K562 (cell line): ENCODE results near the gene TBCEL. TPM values are rescaled to one million over a fixed set of nuclear protein-coding genes. Genes with fewer than 3 reads are reported as not detected.

Source experiments
- ATAC-seq: fragments of 200-7000 bp; cut with Tn5 transposase; 3 replicates; pipeline ENCODE4 v1.9.1; 2020; ENCODE audit warnings: moderate library complexity
- BruUV-seq: library from RNA; stranded (reverse); fragments of 400-500 nt; replicated peaks from 2 replicates; lab custom pipeline; 2021; lab: Mats Ljungman, UMichigan
- CTCF ChIA-PET: fragments of 300-600 bp; formaldehyde crosslinking; extraction: SDS; loops from one replicate; lab custom pipeline; 2021; ENCODE audit warnings: low intra/inter-chr PET ratio; lab: Yijun Ruan, JAX
- POLR2A ChIA-PET: fragments of 300-600, 350-650 bp; sonication (Branson Sonifier 250); formaldehyde crosslinking; extraction: SDS; loops from one replicate; lab custom pipeline; 2021; ENCODE audit warnings: antibody characterized with exemption, inconsistent platforms; lab: Yijun Ruan, JAX
- DNase-seq, 4 experiments: peaks; one replicate each; pipeline versions ENCODE4 v3.0.0 to v3.0.0-alpha.2; 2011 to 2018; ENCODE audit warnings: low spot score in 3 of 4, mixed read lengths in 3 of 4; ENCODE audit errors: extremely low read depth in 1 of 4
- FAIRE-seq: peaks from 2 replicates; lab custom pipeline; 2011; peaks lifted over from hg19 to GRCh38; lab: Jason Lieb, UNC
- H2AFZ ChIP-seq: 2 replicates; pipeline ENCODE4 v1.6.0; 2011; ENCODE audit warnings: low read depth, low read length, control low read depth, inconsistent platforms
- H3K27ac ChIP-seq: fragments of 200-600 bp; 3 replicates; pipeline ENCODE4 v1.8.0; 2011; ENCODE audit warnings: low read depth, mild to moderate bottlenecking, control low read depth, inconsistent platforms, low read length, moderate library complexity, mixed read lengths; ENCODE audit errors: extremely low read depth
- H3K27me3 ChIP-seq, 2 experiments: fragments of 300-600 bp in 1 of 2; 2 replicates in 1 of 2; 3 replicates in 1 of 2; pipeline versions ENCODE4 v1.6.0 to v1.8.0; 2011; ENCODE audit warnings: inconsistent platforms in 2 of 2, low read length in 2 of 2, mild to moderate bottlenecking in 1 of 2, mixed read lengths in 1 of 2, moderate library complexity in 1 of 2; ENCODE audit not compliant: control insufficient read depth in 2 of 2, insufficient read depth in 2 of 2
- H3K36me3 ChIP-seq: fragments of 300-600 bp; 3 replicates; pipeline ENCODE4 v1.8.0; 2011; ENCODE audit warnings: mild to moderate bottlenecking, low read length, inconsistent platforms; ENCODE audit not compliant: control insufficient read depth, insufficient read depth
- H3K4me1 ChIP-seq, 2 experiments: fragments of 200-600 bp in 1 of 2; replicated peaks in 1 of 2; 2 replicates in 1 of 2; 3 replicates in 1 of 2; pipeline versions ENCODE4 v1.5.1 to v1.8.0; 2011; ENCODE audit warnings: inconsistent platforms in 2 of 2, low read length in 2 of 2, mild to moderate bottlenecking in 1 of 2, mixed read lengths in 1 of 2, moderate library complexity in 1 of 2; ENCODE audit not compliant: control insufficient read depth in 2 of 2, insufficient read depth in 2 of 2
- H3K4me2 ChIP-seq: 2 replicates; pipeline ENCODE4 v1.6.1; 2011; ENCODE audit warnings: low read length, control low read depth, inconsistent platforms, mixed read lengths; ENCODE audit not compliant: insufficient read depth
- H3K4me3 ChIP-seq: fragments of 200-600 bp; sonication (generic), shearing (Covaris generic); 2 replicates; pipeline ENCODE4 v1.5.1; 2016; ENCODE audit warnings: control low read depth, inconsistent platforms
- H3K79me2 ChIP-seq: fragments of 200-600 bp; 3 replicates; pipeline ENCODE4 v1.8.0; 2011; ENCODE audit warnings: low read length, inconsistent platforms; ENCODE audit not compliant: control insufficient read depth, insufficient read depth
- H3K9ac ChIP-seq, 2 experiments: 2 replicates each; pipeline versions ENCODE4 v1.6.0 to v1.6.1; 2011; ENCODE audit warnings: low read depth in 2 of 2, low read length in 2 of 2, control low read depth in 1 of 2, inconsistent platforms in 1 of 2, mild to moderate bottlenecking in 1 of 2, mixed read lengths in 1 of 2; ENCODE audit not compliant: insufficient read depth in 1 of 2
- H3K9me1 ChIP-seq: one replicate; pipeline ENCODE4 v1.6.0; 2011; ENCODE audit warnings: inconsistent platforms, mild to moderate bottlenecking, low read length, moderate library complexity; ENCODE audit not compliant: control insufficient read depth, insufficient read depth
- H3K9me3 ChIP-seq: replicated peaks from 2 replicates; pipeline ENCODE4 v1.5.1; 2011; ENCODE audit warnings: low read depth, low read length, inconsistent platforms; ENCODE audit not compliant: control insufficient read depth, insufficient read depth
- H4K20me1 ChIP-seq: replicated peaks from 2 replicates; pipeline ENCODE4 v1.6.1; 2011; ENCODE audit warnings: low read length, inconsistent platforms, mixed read lengths; ENCODE audit not compliant: control insufficient read depth, insufficient read depth
- FOXP1 ChIP-seq: sonication (generic); formaldehyde crosslinking; IDR thresholded peaks from 2 replicates; pipeline ENCODE4 v1.8.0; 2022; ENCODE audit warnings: mild to moderate bottlenecking, missing genetic modification reagents
- KDM2B ChIP-seq: fragments of 250-450 bp; sonication (Bioruptor Pico); IDR thresholded peaks from 2 replicates; pipeline ENCODE4 v1.8.0; 2021; ENCODE audit warnings: mild to moderate bottlenecking, moderate library complexity
- MAFG ChIP-seq: fragments of 450-650 bp; conservative IDR thresholded peaks from 2 replicates; pipeline ENCODE4 v1.6.1; 2016; ENCODE audit warnings: missing genetic modification characterization, missing compliant biosample characterization
- ZBTB40 ChIP-seq, 2 experiments: fragments of 450-650 bp in 1 of 2; sonication (generic) in 1 of 2; formaldehyde crosslinking in 1 of 2; IDR thresholded peaks; 2 replicates each; pipeline versions ENCODE4 v1.7.1 to v1.9.0; 2016 to 2022; ENCODE audit warnings: inconsistent platforms in 1 of 2, mild to moderate bottlenecking in 1 of 2, missing genetic modification reagents in 1 of 2
- ZNF212 ChIP-seq: fragments of 450-650 bp; formaldehyde crosslinking; IDR thresholded peaks from 2 replicates; pipeline ENCODE4 v1.4.0; 2020; ENCODE audit warnings: mild to moderate bottlenecking
- ZNF316 ChIP-seq: fragments of 450-650 bp; IDR thresholded peaks from 2 replicates; pipeline ENCODE4 v1.6.1; 2016
- WGBS: fragments of 100-300 bp; shearing (Covaris generic); methylation state at CpG from one replicate; pipeline ENCODE4 v1.1.6; 2016; ENCODE audit warnings: low coverage, mixed read lengths; ENCODE audit not compliant: insufficient coverage; ENCODE audit errors: missing lambda C conversion rate; 5-methylcytosine and 5-hydroxymethylcytosine counted together
- in situ Hi-C: fragments of 300-500 bp; cut with MboI; formaldehyde crosslinking; loops from 4 replicates; pipeline ENCODE4 v1.15.0; 2018; ENCODE audit warnings: inconsistent platforms, mixed read lengths
- intact Hi-C: fragments of 100-400 bp; cut with micrococcal nuclease; formaldehyde crosslinking; loops from 2 replicates; pipeline ENCODE4 v1.14.2; 2022
- polyA plus RNA-seq, 8 experiments: library from polyadenylated mRNA; depleted of rRNA in 4 of 8; stranded (reverse) in 5 of 8; unstranded in 3 of 8; fragments of >200 nt; fragmentation: Nextera tagmentation in 2 of 8; fragmentation: Illumina TruSeq in 1 of 8; extraction: Ambion mirVana in 2 of 8; extraction: Trizol in 1 of 8; gene quantifications; 2 replicates each; pipeline versions ENCODE4 v1.2.1 to v1.2.3, GENCODE V29; 2011 to 2014; ENCODE audit warnings: inconsistent platforms in 1 of 8, missing spikeins in 1 of 8
- total RNA-seq, 7 experiments: library from RNA; depleted of rRNA in 6 of 7; stranded (reverse); fragments of >200 nt in 6 of 7; fragmentation: Illumina TruSeq in 2 of 7; extraction: Trizol in 2 of 7; gene quantifications; 2 replicates each; pipeline versions ENCODE4 v1.2.1 to v1.2.3, GENCODE V29; 2011 to 2021; ENCODE audit warnings: low replicate concordance in 1 of 7

Gene TBCEL
- total and polyA plus RNA-seq, 9 of the 15 experiments (the other 6 are each of a cell fraction or from before 2014, with no cell fraction given) = 0.39 to 2.3 (median 1.4) TPM

GRCh38 chr11:121048464-121049233 is 24.7 kb downstream of the TBCEL start:
- Histone ChIP-seq H3K79me2 (no peaks in the 10 kb centered on the region), H3K9me1 (no peaks in the 10 kb centered on the region), H4K20me1 (no peaks in the 10 kb centered on the region), H3K27me3 (no peaks in the 10 kb centered on the region), H3K9me3 (no peaks in the 10 kb centered on the region)
- TF ChIP-seq ZNF212 (CRISPR knock-in tag) = no peak
- peak; percentile 38; the same call in 1 of the 2 replicates for TF ChIP-seq ZNF316
- 0 out of 2 replicates have a peak, but pooled peaks have one; percentile 9 for TF ChIP-seq MAFG
- TF ChIP-seq, all 486 proteins: peak for 2
- H3K4me2 ChIP-seq = no peak overlapping the region
- no peak overlapping the region for H2AFZ ChIP-seq
- DNase-seq (no peak), ATAC-seq (no peak), FAIRE-seq (no peak)
- no peak overlapping the region for H3K9ac ChIP-seq
- no peak overlapping the region for H3K27ac ChIP-seq
- 63% methylated on average over 3 of the region's 3 CpGs for WGBS
- CTCF ChIA-PET = no interaction called here
- no TSS peak for BruUV-seq
- in situ Hi-C loops (no loop called here), intact Hi-C loops (no loop called here)
- H3K4me1 ChIP-seq = no peaks in the 10 kb centered on the region
- POLR2A ChIA-PET = no interaction called here
- H3K36me3 ChIP-seq = no peaks in the 10 kb centered on the region
- H3K4me3 ChIP-seq = no peak overlapping the region

GRCh38 chr11:121053244-121053643 is 29.3 kb downstream of the TBCEL start:
- in situ Hi-C loops = no loop called here
- 53% methylated on average over 4 of the region's 4 CpGs for WGBS
- FAIRE-seq (no peak), DNase-seq (no peak), ATAC-seq (no peak)
- H4K20me1 ChIP-seq = no peaks in the 10 kb centered on the region
- intact Hi-C loops = no loop called here
- no peaks in the 10 kb centered on the region for H3K36me3 ChIP-seq
- no TSS peak for BruUV-seq
- H3K4me3 ChIP-seq = no peak overlapping the region
- no peaks in the 10 kb centered on the region for H3K9me3 ChIP-seq
- no peak overlapping the region for H3K27ac ChIP-seq
- no peaks in the 10 kb centered on the region for H3K27me3 ChIP-seq
- H3K9ac ChIP-seq = no peak overlapping the region
- no peak overlapping the region for H3K4me2 ChIP-seq
- no peaks in the 10 kb centered on the region for H3K4me1 ChIP-seq
- H2AFZ ChIP-seq = no peak overlapping the region
- no peaks in the 10 kb centered on the region for H3K79me2 ChIP-seq
- POLR2A ChIA-PET = no interaction called here
- CTCF ChIA-PET = no interaction called here
- H3K9me1 ChIP-seq = no peaks in the 10 kb centered on the region
- TF ChIP-seq ZBTB40 (IDR thresholded peaks at IDR 0.05) = no peak
- TF ChIP-seq ZBTB40 (CRISPR knock-in tag; IDR thresholded peaks at IDR 0.05) = no peak
- no peak for TF ChIP-seq FOXP1 (CRISPR knock-in tag)
- TF ChIP-seq KDM2B (CRISPR knock-in tag) = no peak
